ENCODE measurements around the gene RIC8A. TPM values are rescaled to one million over a fixed set of nuclear protein-coding genes. Genes with fewer than 3 reads are reported as not detected.

Gene RIC8A
- polyA plus RNA-seq, 6 donors from 2014 or later: 66.8 to 83.6 (median 72.6) TPM

DNA sequence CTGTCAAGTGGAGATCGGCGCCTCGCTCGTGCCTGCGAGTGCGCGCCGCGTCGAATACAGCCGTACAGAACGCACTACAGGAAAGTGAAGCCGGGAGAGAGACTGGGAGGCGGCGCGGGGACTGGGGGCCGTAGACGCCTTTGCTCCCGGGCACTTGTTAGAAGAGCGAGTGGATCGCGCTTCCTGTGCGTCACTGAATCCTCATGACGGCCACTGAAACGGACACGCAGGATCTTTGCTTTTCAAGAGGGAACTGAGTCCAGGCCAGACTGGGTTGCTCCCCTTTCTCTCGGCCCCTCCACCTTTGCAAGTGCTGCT is 314 bp downstream of the RIC8A start:
- DNase-seq (no peak), ATAC-seq (ENCODE audit: low read depth in 2 of 2) (peak; percentile 10 to 16)

DNA sequence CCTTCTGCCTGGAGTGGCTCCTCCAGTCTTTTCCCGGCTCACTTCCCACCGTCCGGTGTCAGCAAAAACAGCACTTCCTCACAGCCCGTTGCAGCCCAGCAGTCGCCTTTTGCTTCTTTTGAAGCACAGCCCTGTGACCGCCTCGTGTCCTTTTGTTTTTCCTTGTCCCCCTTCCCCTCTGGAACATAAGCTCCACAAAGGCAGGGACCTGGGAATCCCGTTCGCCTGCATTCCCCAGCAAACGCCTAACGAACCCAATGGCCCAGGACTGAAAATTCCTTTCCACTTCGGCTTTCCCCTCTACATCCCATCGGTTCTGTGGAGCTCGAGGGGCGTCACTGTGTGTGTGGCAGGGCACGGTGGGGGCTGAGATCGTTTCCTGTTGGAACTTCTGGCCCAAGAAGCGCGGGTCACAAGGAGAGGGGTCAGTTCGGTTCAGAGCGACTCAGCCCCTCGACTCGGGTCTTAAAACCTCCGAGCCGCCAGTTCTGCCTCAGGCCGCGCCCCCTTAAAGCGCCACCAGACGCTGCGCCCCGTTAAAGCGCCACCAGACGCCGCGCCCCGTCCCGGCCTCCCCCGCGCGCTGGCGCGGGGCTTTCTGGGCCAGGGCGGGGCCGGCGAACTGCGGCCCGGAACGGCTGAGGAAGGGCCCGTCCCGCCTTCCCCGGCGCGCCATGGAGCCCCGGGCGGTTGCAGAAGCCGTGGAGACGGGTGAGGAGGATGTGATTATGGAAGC is 841 bp downstream of the RIC8A start:
- Mint-ChIP-seq H3K36me3 (peaks cover 0 to 21% of the 10 kb centered on the region in 2 donors), H3K4me1 (peaks cover 40 to 53% (median 47%) of the 10 kb centered on the region in 3 donors), H3K27me3 (no peaks in the 10 kb centered on the region), H3K9me3 (peaks cover 0 to 2% (median 0%) of the 10 kb centered on the region in 7 donors), H3K27ac (peak overlapping the region; percentile 96 to 100 (median 99)), H3K4me3 (peak overlapping the region; percentile 94 to 100 (median 98))
- ATAC-seq (ENCODE audit: low read depth in 2 of 2) (peak; percentile 64 to 66), DNase-seq (peak; percentile 87)

More for the DNA sequence above, 314 bp downstream of the RIC8A start:
- H3K27me3 Mint-ChIP-seq: no peaks in the 10 kb centered on the region
- peak overlapping the region; percentile 96 to 100 (median 99) for H3K27ac Mint-ChIP-seq
- H3K36me3 Mint-ChIP-seq: peaks cover 0 to 18% of the 10 kb centered on the region in 2 donors
- peak overlapping the region; percentile 94 to 100 (median 98) for H3K4me3 Mint-ChIP-seq
- peaks cover 0 to 2% (median 0%) of the 10 kb centered on the region in 7 donors for H3K9me3 Mint-ChIP-seq
- H3K4me1 Mint-ChIP-seq: peaks cover 42 to 56% (median 48%) of the 10 kb centered on the region in 3 donors

DNA sequence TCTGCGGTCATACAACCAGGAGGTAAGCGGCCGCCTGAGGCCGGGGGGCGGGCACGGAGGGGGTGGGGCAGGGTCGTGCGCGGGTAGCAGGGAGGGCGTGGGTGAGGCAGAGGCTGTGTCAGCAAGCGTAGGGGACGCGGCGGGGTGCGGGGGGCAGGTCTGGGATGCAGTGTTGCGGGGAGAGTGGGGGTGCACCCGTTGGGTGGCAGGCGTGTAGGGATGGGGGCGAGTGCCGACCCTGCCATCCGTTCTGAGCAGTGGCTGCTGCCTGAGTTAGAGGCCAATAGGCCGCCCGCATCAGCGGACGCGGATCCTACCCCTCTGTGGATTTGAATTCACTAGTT is 1.4 kb downstream of the RIC8A start:
- Mint-ChIP-seq H3K9me3 (peaks cover 0 to 2% (median 0%) of the 10 kb centered on the region in 7 donors), H3K4me3 (peak overlapping the region; percentile 94 to 100 (median 98)), H3K36me3 (peaks cover 0 to 18% of the 10 kb centered on the region in 2 donors), H3K27me3 (no peaks in the 10 kb centered on the region), H3K4me1 (peaks cover 35 to 47% (median 43%) of the 10 kb centered on the region in 3 donors), H3K27ac (peak overlapping the region; percentile 91 to 100 (median 98))
- ATAC-seq (ENCODE audit: low read depth in 2 of 2) (peak; percentile 1 to 2), DNase-seq (no peak)

DNA sequence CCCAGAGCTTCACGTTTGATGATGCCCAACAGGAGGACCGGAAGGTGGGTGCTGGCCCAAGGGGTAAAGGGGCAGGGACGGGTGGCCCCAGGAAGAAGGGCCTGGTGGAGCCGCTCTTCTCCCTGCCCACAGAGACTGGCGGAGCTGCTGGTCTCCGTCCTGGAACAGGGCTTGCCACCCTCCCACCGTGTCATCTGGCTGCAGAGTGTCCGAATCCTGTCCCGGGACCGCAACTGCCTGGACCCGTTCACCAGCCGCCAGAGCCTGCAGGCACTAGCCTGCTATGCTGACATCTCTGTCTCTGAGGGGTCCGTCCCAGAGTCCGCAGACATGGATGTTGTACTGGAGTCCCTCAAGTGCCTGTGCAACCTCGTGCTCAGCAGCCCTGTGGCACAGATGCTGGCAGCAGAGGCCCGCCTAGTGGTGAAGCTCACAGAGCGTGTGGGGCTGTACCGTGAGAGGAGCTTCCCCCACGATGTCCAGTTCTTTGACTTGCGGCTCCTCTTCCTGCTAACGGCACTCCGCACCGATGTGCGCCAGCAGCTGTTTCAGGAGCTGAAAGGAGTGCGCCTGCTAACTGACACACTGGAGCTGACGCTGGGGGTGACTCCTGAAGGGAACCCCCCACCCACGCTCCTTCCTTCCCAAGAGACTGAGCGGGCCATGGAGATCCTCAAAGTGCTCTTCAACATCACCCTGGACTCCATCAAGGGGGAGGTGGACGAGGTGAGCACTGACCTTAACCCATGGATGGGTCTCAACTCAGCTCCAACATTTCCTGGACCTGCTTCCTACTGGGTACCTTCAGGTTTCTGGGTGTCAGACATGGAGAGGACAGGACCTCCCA is 2.0 kb downstream of the RIC8A start:
- H3K9me3 Mint-ChIP-seq: peaks cover 0 to 2% (median 0%) of the 10 kb centered on the region in 7 donors
- peaks cover 32 to 43% (median 41%) of the 10 kb centered on the region in 3 donors for H3K4me1 Mint-ChIP-seq
- H3K36me3 Mint-ChIP-seq: peaks cover 0 to 17% of the 10 kb centered on the region in 2 donors
- peak overlapping the region; percentile 94 to 100 (median 98) for H3K4me3 Mint-ChIP-seq
- peak overlapping the region in 4 of 6 donors; percentile 56 to 99 (median 98) for H3K27ac Mint-ChIP-seq
- DNase-seq (no peak), ATAC-seq (ENCODE audit: low read depth in 2 of 2) (no peak)
- no peaks in the 10 kb centered on the region for H3K27me3 Mint-ChIP-seq

DNA sequence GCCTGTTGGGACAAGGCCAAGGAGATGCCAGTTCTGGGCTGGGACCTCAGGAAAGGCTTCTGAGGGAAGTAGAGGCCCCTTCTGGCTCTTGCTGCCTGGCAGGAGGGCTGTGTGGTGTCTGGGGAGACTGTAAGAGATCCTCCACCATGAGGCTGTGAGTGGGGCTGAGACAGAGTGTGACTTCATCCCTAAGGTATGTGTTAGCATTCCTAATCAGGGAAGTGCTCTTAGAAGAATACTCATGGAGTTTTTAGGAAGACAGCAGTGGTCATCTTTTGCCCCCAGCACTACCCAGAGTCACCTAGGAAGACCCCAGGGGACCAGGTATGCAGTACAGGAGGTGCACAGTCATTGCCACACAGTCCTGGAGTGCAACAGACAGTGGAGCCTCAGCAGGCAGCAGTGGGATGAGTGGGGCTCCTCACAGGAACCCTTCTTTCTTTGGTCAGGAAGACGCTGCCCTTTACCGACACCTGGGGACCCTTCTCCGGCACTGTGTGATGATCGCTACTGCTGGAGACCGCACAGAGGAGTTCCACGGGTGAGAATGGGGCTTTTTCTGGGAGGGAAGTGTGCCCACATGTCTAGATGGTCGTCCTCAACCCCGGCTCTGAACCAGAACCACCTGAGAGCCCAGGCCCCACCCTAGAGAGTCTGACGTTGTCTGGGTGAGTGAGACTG is 2.8 kb downstream of the RIC8A start:
- Mint-ChIP-seq H3K9me3 (peaks cover 0 to 2% (median 0%) of the 10 kb centered on the region in 7 donors), H3K27me3 (no peaks in the 10 kb centered on the region), H3K36me3 (peaks cover 0 to 17% of the 10 kb centered on the region in 2 donors), H3K4me3 (peak overlapping the region; percentile 82 to 100 (median 98)), H3K27ac (peak overlapping the region in 2 of 6 donors; percentile 42 to 53), H3K4me1 (peaks cover 29 to 41% (median 36%) of the 10 kb centered on the region in 3 donors)
- DNase-seq (no peak), ATAC-seq (ENCODE audit: low read depth in 2 of 2) (no peak)

DNA sequence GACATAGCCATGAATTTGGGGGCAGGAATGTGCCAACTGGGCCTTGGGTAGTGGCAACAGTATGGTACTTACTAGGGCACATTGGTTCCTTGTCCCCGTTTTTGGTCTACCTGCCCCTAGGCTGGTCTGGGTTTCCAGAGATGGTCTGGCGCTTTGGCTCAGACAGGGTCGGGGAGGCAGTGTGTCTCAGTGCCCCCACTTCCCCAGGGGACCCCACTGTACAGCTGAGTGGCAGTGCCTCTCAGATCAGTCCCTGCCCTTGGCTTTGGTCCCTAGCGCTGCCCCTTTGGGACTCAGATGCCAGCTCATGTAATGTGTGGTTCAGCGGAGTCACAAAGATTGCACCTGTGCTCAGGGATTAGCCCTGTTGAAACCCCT is 3.3 kb downstream of the RIC8A start:
- Mint-ChIP-seq H3K36me3 (peaks cover 0 to 17% of the 10 kb centered on the region in 2 donors), H3K27me3 (no peaks in the 10 kb centered on the region), H3K27ac (peak overlapping the region in 2 of 6 donors; percentile 26 to 36), H3K4me1 (peaks cover 29 to 37% (median 31%) of the 10 kb centered on the region in 3 donors), H3K9me3 (peaks cover 0 to 2% (median 0%) of the 10 kb centered on the region in 7 donors), H3K4me3 (peak overlapping the region in 6 of 8 donors; percentile 19 to 99 (median 84))
- no peak for DNase-seq
- no peak for ATAC-seq (ENCODE audit: low read depth in 2 of 2)

DNA sequence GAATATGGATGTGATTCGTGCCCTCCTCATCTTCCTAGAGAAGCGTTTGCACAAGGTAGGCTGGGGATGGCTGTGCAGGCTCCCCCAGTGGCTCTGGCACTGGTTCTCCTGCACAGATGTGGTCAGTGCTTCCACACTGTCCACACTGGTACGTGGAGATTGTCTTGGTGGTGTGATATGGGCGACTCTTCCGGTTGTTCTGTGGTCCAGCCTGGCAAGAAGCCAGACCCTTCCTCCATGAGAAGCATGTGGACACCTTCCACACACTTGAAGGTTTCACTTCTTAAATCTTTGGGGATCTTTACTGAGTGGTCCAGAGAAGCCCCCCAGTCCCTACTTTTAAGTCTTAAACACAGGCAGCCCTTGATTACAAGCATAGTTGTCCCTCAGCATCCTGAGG is 3.8 kb downstream of the RIC8A start:
- H3K36me3 Mint-ChIP-seq: peaks cover 0 to 17% of the 10 kb centered on the region in 2 donors
- no peak for DNase-seq
- peak overlapping the region in 4 of 8 donors; percentile 49 to 97 (median 64) for H3K4me3 Mint-ChIP-seq
- peaks cover 26 to 32% (median 29%) of the 10 kb centered on the region in 3 donors for H3K4me1 Mint-ChIP-seq
- H3K27ac Mint-ChIP-seq: peak overlapping the region in 3 of 6 donors; percentile 26 to 75 (median 36)
- peaks cover 0 to 2% (median 0%) of the 10 kb centered on the region in 7 donors for H3K9me3 Mint-ChIP-seq
- ATAC-seq (ENCODE audit: low read depth in 2 of 2): no peak
- H3K27me3 Mint-ChIP-seq: no peaks in the 10 kb centered on the region

DNA sequence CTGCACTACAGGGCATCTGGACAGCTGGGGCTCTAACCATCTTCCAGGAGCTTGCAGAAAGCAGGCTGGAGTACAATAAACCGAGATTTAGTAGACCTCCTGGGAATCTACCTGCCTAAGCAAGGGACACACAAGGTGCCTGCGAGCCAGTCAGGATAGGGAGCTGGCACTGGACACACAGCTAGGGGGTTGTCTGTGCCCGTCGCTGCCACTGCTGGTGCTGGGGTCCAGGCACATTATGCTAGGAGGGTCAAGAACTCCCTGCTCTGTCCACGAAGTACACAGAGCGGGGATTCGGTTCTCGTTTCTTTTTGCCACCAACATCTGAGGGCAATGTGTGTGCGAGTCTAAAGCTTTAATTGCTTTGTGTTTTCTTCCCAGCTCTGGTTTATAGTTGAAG is 4.2 kb downstream of the RIC8A start:
- Mint-ChIP-seq H3K4me3 (peak overlapping the region in 3 of 8 donors; percentile 51 to 97 (median 68)), H3K36me3 (peaks cover 0 to 17% of the 10 kb centered on the region in 2 donors), H3K27me3 (no peaks in the 10 kb centered on the region), H3K9me3 (peaks cover 0 to 2% (median 0%) of the 10 kb centered on the region in 7 donors), H3K27ac (peak overlapping the region in 2 of 6 donors; percentile 36 to 75), H3K4me1 (peaks cover 23 to 27% (median 27%) of the 10 kb centered on the region in 3 donors)
- ATAC-seq (ENCODE audit: low read depth in 2 of 2) (no peak), DNase-seq (no peak)

DNA sequence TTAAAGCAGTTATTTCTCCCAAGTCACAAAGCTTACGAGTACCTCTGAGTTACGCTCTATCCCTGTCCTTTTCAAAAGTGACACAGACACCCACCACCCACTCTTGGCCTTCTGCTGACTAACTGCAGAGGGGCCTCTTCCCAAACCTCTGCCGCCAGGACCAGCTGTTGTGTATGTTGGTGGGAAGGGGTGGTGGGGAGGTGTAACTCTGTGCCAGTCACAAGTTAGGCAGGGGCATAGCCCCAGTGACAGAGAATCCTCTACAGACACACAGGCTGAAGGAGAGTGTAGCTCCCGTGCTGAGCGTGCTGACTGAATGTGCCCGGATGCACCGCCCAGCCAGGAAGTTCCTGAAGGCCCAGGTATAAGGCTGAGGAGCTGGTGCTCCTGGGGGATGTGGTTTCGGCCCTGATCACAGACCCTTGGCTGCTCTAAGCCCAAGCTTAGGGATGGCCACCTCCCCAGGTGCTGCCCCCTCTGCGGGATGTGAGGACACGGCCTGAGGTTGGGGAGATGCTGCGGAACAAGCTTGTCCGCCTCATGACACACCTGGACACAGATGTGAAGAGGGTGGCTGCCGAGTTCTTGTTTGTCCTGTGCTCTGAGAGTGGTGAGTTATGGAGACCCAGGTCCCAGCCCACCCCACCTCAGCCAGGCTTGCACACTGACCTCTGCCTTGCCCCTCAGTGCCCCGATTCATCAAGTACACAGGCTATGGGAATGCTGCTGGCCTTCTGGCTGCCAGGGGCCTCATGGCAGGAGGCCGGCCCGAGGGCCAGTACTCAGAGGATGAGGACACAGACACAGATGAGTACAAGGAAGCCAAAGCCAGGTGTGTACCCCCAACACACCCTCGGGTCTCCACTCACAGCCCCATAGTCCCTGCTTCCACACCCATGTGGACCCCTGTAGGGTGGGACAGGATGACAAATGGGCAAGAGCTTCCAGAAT is 4.9 kb downstream of the RIC8A start:
- no peak for DNase-seq
- Mint-ChIP-seq H3K27ac (no peak overlapping the region), H3K4me3 (peak overlapping the region in 2 of 8 donors; percentile 30 to 97), H3K9me3 (peaks cover 0 to 2% (median 0%) of the 10 kb centered on the region in 7 donors), H3K36me3 (peaks cover 0 to 10% of the 10 kb centered on the region in 2 donors), H3K27me3 (no peaks in the 10 kb centered on the region), H3K4me1 (peaks cover 21 to 26% (median 23%) of the 10 kb centered on the region in 3 donors)
- no peak for ATAC-seq (ENCODE audit: low read depth in 2 of 2)

DNA sequence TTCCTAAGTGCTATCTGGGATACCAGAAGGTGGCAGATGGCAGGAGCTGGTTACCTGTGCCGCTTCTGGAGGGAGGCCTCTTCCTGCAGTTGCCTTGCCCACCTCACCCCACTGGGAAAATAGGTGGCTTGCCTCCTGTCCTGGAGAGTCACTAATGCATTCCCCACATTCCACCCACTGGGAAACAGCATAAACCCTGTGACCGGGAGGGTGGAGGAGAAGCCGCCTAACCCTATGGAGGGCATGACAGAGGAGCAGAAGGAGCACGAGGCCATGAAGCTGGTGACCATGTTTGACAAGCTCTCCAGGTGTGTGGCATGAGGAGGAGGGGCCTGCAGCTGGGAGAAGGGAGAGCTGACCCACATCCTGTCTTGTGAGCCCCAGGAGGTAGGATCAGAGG is 5.6 kb downstream of the RIC8A start:
- DNase-seq: no peak
- Mint-ChIP-seq H3K27ac (no peak overlapping the region), H3K4me1 (peaks cover 18 to 25% (median 23%) of the 10 kb centered on the region in 3 donors), H3K4me3 (no peak overlapping the region), H3K9me3 (no peaks in the 10 kb centered on the region), H3K36me3 (peaks cover 0 to 8% of the 10 kb centered on the region in 2 donors), H3K27me3 (no peaks in the 10 kb centered on the region)
- no peak for ATAC-seq (ENCODE audit: low read depth in 2 of 2)

DNA sequence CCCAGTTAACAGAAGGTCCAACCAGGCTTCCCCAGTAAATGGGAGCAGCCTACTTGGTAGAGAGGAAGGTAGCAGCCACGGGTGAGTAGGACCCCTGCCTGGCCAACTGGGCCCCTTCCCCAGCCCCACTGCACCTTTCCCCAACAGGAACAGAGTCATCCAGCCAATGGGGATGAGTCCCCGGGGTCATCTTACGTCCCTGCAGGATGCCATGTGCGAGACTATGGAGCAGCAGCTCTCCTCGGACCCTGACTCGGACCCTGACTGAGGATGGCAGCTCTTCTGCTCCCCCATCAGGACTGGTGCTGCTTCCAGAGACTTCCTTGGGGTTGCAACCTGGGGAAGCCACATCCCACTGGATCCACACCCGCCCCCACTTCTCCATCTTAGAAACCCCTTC is 6.6 kb downstream of the RIC8A start:
- Mint-ChIP-seq H3K4me3 (peak overlapping the region in 1 of 8 donors; percentile 57), H3K4me1 (peaks cover 14 to 23% (median 16%) of the 10 kb centered on the region in 3 donors), H3K36me3 (peaks cover 0 to 8% of the 10 kb centered on the region in 2 donors), H3K27me3 (no peaks in the 10 kb centered on the region), H3K9me3 (no peaks in the 10 kb centered on the region), H3K27ac (no peak overlapping the region)
- DNase-seq (no peak), ATAC-seq (ENCODE audit: low read depth in 2 of 2) (no peak)

DNA sequence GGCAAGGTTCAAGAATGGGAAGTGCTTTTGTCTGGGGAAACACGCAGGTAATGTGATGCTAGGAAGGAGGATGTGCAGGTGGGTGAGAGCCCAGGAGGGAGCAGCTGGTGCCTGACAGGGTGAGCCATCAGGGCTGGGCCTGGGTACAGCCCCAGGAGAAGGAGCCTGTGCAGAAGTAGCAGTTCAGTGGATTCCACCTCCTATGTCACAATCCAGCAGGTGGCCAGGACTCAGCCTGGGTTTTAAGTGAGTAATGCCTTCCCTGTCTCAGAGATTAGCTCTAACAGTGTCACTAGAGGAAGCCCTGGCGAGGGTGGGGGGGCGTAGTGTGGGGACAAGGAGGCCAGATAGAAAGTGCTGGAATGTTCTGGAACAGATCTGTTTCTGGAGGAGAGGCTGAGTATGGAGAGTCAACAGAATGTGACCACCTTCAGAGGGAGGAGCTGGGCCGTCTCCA is 8.1 kb downstream of the RIC8A start:
- H3K4me3 Mint-ChIP-seq: peak overlapping the region in 1 of 8 donors; percentile 59
- peak overlapping the region in 2 of 6 donors; percentile 76 to 89 for H3K27ac Mint-ChIP-seq
- no peaks in the 10 kb centered on the region for H3K27me3 Mint-ChIP-seq
- peaks cover 6 to 9% (median 7%) of the 10 kb centered on the region in 3 donors for H3K4me1 Mint-ChIP-seq
- peaks cover 4 to 8% of the 10 kb centered on the region in 2 donors for H3K36me3 Mint-ChIP-seq
- ATAC-seq (ENCODE audit: low read depth in 2 of 2) (no peak), DNase-seq (no peak)
- no peaks in the 10 kb centered on the region for H3K9me3 Mint-ChIP-seq

Data from naive B cell (primary cell).